Small intestine (tissue), 7 donors: ENCODE results near the gene AK9. TPM values are rescaled to one million over a fixed set of nuclear protein-coding genes. Genes with fewer than 3 reads are reported as not detected.
"Not testable (repeated sequence)": the region's sequence is repeated elsewhere in the genome, so short reads cannot be mapped to it uniquely, and the experiment has no call there.

Experiments
- DNase-seq, 2 donors: peaks; one replicate each; pipeline versions ENCODE4 v3.0.0 to v3.0.0-alpha.2; 2013
- FAIRE-seq: peaks from 2 replicates; lab custom pipeline; 2012; peaks lifted over from hg19 to GRCh38; lab: Jason Lieb, UNC
- H3K27ac ChIP-seq, 3 donors: one replicate each; pipeline ENCODE4 v1.5.1; 2013; ENCODE audit warnings: low read length in 2 of 3, mild to moderate bottlenecking in 2 of 3, control low read depth in 1 of 3, inconsistent platforms in 1 of 3, low read depth in 1 of 3, moderate library complexity in 1 of 3
- H3K27me3 ChIP-seq, 3 donors: one replicate each; pipeline ENCODE4 v1.6.1; 2013; ENCODE audit warnings: low read length in 3 of 3, inconsistent platforms in 1 of 3; ENCODE audit not compliant: control insufficient read depth in 3 of 3, insufficient read depth in 3 of 3
- H3K36me3 ChIP-seq, 3 donors: one replicate each; pipeline ENCODE4 v1.6.1; 2013; ENCODE audit warnings: low read length in 3 of 3, inconsistent platforms in 1 of 3, low read depth in 1 of 3, mild to moderate bottlenecking in 1 of 3, moderate library complexity in 1 of 3; ENCODE audit not compliant: control insufficient read depth in 3 of 3, insufficient read depth in 2 of 3
- H3K4me1 ChIP-seq, 3 donors: one replicate each; pipeline ENCODE4 v1.6.1; 2013; ENCODE audit warnings: low read length in 2 of 3, inconsistent platforms in 1 of 3, low read depth in 1 of 3, mild to moderate bottlenecking in 1 of 3, moderate library complexity in 1 of 3; ENCODE audit not compliant: control insufficient read depth in 3 of 3, insufficient read depth in 2 of 3
- H3K4me3 ChIP-seq, 3 donors: one replicate each; pipeline ENCODE4 v1.5.1; 2013; ENCODE audit warnings: low read length in 3 of 3, control low read depth in 1 of 3, inconsistent platforms in 1 of 3, low read depth in 1 of 3, mild to moderate bottlenecking in 1 of 3, moderate library complexity in 1 of 3
- H3K9me3 ChIP-seq, 2 donors: one replicate each; pipeline ENCODE4 v1.6.1; 2013; ENCODE audit warnings: low read depth in 1 of 2, low read length in 1 of 2; ENCODE audit not compliant: control insufficient read depth in 2 of 2, insufficient read depth in 1 of 2
- WGBS, 3 donors: extraction: QIAGEN DNeasy Blood & Tissue Kit; methylation state at CpG; one replicate each; pipeline ENCODE4 v1.1.7; 2013; 5-methylcytosine and 5-hydroxymethylcytosine counted together
- polyA plus RNA-seq, 4 donors: library from polyadenylated mRNA; stranded (reverse) in 3 of 4; unstranded in 1 of 4; fragments of 200-250 nt in 3 of 4; fragments of 120-200 nt in 1 of 4; gene quantifications; one replicate each; pipeline versions ENCODE4 v1.2.1 to v1.2.3, GENCODE V29; 2013
- donor health status: healthy with polysubstance abuse.
- donor health status: control.
- donor health status: control.
- donor health status: Bipolar disorder and iron deficiency.
- donor health status: healthy.

The AK9 gene
- polyA plus RNA-seq, 4 donors: 2.9 to 7.0 (median 4.3) TPM

DNA sequence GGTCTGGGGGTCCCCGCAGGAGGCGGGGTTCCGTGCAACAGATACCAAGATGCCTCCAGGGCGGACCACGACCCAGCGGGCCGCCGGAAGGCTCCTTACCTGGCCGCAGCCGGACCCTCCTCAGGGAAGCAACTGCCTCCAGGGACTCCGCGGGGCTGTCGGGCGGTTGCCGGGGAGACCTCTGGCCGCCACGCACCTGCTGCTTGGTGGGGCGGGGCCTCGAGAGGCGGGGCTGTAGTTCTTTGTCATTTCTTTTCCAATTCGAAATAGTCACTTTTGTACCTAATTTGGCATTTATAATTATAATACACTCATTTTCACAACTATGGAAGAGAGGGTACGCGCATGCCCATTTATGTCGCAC, 647 bp downstream of the AK9 start:
- Histone ChIP-seq H3K27me3 (no peaks in the 10 kb centered on the region), H3K9me3 (no peaks in the 10 kb centered on the region), H3K4me1 (no peaks in the 10 kb centered on the region), H3K27ac (peak overlapping the region; percentile 85 to 88 (median 86)), H3K36me3 (no peaks in the 10 kb centered on the region), H3K4me3 (peak overlapping the region; percentile 65 to 93 (median 67))
- peak; percentile 65 to 85 for DNase-seq
- FAIRE-seq: no peak
- 0 to 1% (median 0%) methylated on average over 20 to 24 of the region's 24 CpGs for WGBS, 3 donors

DNA sequence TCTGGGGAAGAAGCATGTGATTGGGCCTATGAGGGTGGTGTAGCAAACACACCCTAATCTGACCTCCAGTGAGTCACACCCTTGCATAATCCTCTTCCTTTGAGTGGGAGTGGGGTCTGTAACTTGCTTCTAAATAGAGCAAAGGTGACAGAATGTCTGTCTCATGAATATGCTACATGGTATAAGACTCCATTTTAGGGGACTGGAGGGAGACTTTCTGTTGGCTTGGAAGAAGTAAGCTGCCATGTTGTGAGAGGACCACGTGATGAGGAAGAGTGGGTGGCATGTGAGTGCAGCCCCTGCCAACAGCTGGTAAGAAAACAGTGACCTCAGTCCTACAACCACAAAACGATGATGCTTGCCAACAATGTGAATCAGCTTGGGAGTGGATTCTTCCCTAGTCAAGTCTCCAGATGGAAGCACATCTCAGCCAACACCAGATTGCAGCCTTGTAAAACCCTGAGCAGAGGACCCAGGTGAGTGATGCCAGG, 3.7 kb downstream of the AK9 start:
- no peaks in the 10 kb centered on the region for H3K9me3 ChIP-seq
- no peaks in the 10 kb centered on the region for H3K4me1 ChIP-seq
- FAIRE-seq (no peak), DNase-seq (no peak)
- H3K27ac ChIP-seq: no peak overlapping the region
- H3K27me3 ChIP-seq: no peaks in the 10 kb centered on the region
- 36 to 65% (median 49%) methylated on average over 2 of the region's 2 CpGs for WGBS, 3 donors
- no peak overlapping the region for H3K4me3 ChIP-seq
- no peaks in the 10 kb centered on the region for H3K36me3 ChIP-seq

DNA sequence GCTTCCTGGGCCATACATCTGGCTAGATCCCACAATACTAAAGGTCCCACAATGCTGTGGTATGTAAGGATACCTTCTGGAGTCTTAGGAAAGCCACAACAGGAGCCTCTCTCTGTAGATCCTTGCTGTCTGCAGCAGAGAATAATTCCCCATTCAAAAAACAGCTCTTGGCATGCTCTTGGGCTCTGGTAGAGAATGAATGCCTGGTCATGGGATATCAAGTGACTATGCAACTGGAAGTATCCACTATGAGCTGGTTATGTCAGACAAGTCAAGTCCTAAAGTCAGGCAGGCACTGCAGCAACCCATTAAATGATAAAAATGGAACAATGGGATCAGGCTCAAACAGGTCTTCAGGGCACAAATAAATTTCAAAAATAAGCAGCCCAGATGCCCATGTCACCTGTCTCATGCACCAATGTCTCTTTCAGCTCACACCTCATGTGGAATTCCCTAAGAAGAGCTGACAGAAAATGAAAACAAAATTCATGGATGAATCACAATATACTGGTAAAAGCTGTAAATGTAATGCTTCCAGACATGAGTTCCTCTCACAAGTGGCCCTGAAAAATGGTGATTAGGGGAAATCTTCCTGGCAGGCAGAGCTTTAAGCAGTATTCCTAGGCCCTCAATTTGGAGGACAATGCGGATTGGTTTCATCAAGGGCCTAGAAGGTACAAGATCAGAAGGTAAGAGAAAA, 4.3 kb downstream of the AK9 start:
- DNase-seq (no peak), FAIRE-seq (no peak)
- Histone ChIP-seq H3K27me3 (no peaks in the 10 kb centered on the region), H3K4me3 (no peak overlapping the region), H3K4me1 (no peaks in the 10 kb centered on the region), H3K9me3 (no peaks in the 10 kb centered on the region), H3K27ac (no peak overlapping the region), H3K36me3 (no peaks in the 10 kb centered on the region)
- 94 to 100% (median 96%) methylated on average over 1 of the region's 1 CpG for WGBS, 3 donors

DNA sequence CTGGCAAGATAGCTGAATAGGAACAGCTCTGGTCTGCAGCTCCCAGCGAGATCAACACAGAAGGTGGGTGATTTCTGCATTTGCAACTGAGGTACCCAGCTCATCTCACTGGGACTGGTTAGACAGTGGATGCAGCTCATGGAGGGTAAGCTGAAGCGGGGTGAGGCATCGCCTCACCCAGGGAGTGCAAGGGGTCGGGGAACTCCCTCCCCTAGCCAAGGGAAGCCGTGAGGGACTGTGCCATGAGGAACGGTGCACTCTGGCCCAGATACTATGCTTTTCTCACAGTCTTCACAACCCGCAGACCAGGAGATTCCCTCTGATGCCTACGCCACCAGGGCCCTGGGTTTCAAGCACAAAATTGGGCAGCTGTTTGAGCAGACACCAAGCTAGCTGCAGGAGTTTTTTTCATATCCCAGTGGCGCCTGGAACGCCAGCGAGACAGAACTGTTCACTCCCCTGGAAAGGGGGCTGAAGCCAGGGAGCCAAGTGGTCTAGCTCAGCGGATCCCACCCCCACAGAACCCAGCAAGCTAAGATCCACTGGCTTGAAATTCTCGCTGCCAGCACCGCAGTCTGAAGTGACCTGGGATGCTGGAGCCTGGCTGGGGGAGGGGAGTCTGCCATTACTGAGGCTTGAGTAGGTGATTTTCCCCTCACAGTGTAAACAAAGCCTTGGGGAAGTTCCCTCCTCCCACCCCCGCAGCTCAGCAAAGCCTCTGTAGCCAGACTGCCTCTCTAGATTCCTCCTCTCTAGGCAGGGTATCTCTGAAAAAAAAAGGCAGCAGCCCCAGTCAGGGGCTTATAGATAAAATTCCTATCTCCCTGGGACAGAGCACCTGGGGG, 12.1 kb downstream of the AK9 start:
- H3K9me3 ChIP-seq, H3K4me1 ChIP-seq, H3K27me3 ChIP-seq, FAIRE-seq, DNase-seq, H3K27ac ChIP-seq, H3K4me3 ChIP-seq, H3K36me3 ChIP-seq: not testable (repeated sequence)
- 63 to 77% (median 67%) methylated on average over 13 to 15 of the region's 15 CpGs for WGBS, 3 donors

DNA sequence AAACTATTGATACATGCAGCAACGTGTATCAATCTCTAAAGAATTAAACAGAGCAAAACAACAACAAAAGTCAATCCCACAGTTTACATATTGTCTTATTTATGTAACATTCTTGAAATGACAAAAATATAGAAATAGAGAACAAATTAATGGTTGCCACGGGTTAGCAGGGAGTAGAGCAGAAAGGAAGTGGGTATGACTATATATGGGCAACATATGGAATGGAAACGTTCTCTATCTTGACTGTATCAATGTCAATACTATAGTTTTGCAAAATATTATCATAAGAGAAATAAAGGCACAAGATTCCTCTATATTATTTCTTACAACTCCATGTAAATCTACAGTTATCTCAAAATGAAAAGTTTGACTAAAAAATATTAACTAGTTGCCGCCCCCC, 12.8 kb downstream of the AK9 start:
- H3K27ac ChIP-seq: no peak overlapping the region
- H3K9me3 ChIP-seq: no peaks in the 10 kb centered on the region
- FAIRE-seq: no peak
- no peak for DNase-seq
- no peaks in the 10 kb centered on the region for H3K36me3 ChIP-seq
- WGBS, 3 donors: 66 to 77% (median 69%) methylated on average over 4 of the region's 4 CpGs
- H3K4me3 ChIP-seq: no peak overlapping the region
- no peaks in the 10 kb centered on the region for H3K27me3 ChIP-seq
- no peaks in the 10 kb centered on the region for H3K4me1 ChIP-seq

DNA sequence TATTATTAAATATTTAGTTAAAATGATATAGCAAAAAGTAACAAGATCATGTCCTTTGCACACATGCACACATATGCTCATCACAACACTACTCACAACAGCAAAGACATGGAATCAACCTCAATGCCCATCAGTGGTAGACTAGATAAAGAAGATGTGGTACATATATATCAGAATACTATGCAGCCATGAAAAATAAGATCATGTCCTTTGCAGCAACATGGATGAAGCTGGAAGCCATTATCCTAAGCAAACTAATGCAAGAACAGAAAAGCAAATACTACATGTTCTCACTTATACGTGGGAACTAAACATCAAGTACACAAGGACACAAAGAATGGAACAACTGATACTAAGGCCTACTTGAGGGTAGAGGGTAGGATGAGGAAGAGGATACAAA, 14.3 kb downstream of the AK9 start:
- 93 to 97% (median 93%) methylated on average over 1 of the region's 1 CpG for WGBS, 3 donors
- no peaks in the 10 kb centered on the region for H3K36me3 ChIP-seq
- H3K9me3 ChIP-seq: no peaks in the 10 kb centered on the region
- no peak overlapping the region for H3K4me3 ChIP-seq
- FAIRE-seq (no peak), DNase-seq (no peak)
- H3K27ac ChIP-seq: no peak overlapping the region
- H3K4me1 ChIP-seq: no peaks in the 10 kb centered on the region
- H3K27me3 ChIP-seq: no peaks in the 10 kb centered on the region

DNA sequence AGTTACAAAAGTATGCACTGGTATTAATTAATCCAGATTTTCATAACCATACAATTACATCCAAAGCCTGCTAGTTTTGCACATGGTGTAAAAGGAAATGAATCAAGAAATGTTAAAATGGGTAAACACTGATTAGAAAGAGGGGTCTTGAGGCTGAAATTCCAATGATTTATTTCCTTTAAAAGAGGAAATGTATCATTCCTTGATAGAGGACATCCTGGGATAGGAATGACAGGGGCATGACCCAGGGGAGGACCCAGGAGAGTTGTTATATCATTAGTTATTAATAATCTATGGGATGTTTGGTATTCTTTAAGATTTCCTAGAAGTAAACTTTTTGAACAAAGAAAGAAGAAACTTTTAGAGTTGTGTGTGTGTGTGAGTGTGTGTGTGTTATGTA, 18.2 kb downstream of the AK9 start:
- H3K4me1 ChIP-seq: no peaks in the 10 kb centered on the region
- DNase-seq (no peak), FAIRE-seq (no peak)

DNA sequence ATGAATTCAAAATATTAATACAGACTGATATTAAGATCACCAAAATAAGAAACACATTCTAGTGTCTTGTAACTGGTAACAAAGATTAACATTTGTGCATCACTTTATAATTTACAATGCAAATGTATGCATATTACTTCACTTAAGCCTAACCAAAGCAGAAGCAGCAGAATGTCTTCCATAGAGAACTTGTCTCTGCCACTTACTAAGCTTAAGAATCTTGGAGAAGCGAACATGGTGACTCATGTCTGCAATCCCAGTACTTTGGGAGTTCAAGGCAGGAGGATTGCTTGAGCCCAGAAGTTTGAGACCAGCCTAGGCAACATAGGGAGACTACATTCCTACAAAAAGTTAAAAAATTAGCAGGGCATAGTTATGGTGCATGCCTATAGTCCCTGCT, 18.8 kb downstream of the AK9 start:
- 91 to 96% (median 94%) methylated on average over 1 of the region's 1 CpG for WGBS, 3 donors
- no peak overlapping the region for H3K27ac ChIP-seq
- H3K4me1 ChIP-seq: no peaks in the 10 kb centered on the region
- no peak for FAIRE-seq
- peaks cover 0 to 3% (median 2%) of the 10 kb centered on the region in 3 donors for H3K36me3 ChIP-seq
- H3K27me3 ChIP-seq: no peaks in the 10 kb centered on the region
- H3K9me3 ChIP-seq: no peaks in the 10 kb centered on the region
- no peak overlapping the region for H3K4me3 ChIP-seq
- no peak for DNase-seq

More for the DNA sequence above, 18.2 kb downstream of the AK9 start:
- H3K9me3 ChIP-seq: no peaks in the 10 kb centered on the region
- H3K27ac ChIP-seq: no peak overlapping the region
- no peak overlapping the region for H3K4me3 ChIP-seq
- H3K27me3 ChIP-seq: no peaks in the 10 kb centered on the region
- peaks cover 0 to 3% (median 2%) of the 10 kb centered on the region in 3 donors for H3K36me3 ChIP-seq
